ENCODE measurements around the gene OSBPL7.

- TF ChIP-seq CTCF (IDR thresholded peaks at IDR 0.05) = peak; percentile 94 to 99 (median 98)
- peak in 1 of 2 donors; percentile 39 for TF ChIP-seq EP300 (IDR thresholded peaks at IDR 0.05)
Observed at GRCh38 chr17:47840742-47841487, 19.3 kb upstream of the OSBPL7 start, which contains the start of gene SCRN2.
